HG03097 (cell line): ENCODE results near the gene IGF2BP3.
A peak's percentile ranks its signal among the peaks of the same experiment; 100 is the strongest.

Experiments used
- ATAC-seq: cut with Tn5 transposase; IDR thresholded peaks from one replicate; pipeline ENCODE4 v1.9.1; 2021; ENCODE audit not compliant: unreplicated experiment, low FRiP score

Gene IGF2BP3

GRCh38 chr7:23299770-23300300 is 170.5 kb downstream of the IGF2BP3 start:
- peak; percentile 11 for ATAC-seq

- ATAC-seq, result peak; percentile 98
Observed at GRCh38 chr7:23298885-23299769, 171.2 kb downstream of the IGF2BP3 start, which contains the start of gene MALSU1. TSS of gene MALSU1 (plus strand) at chr7:23299339. CDS start at chr7:23299353, 14 bp downstream.

- ATAC-seq, result no peak
Observed at GRCh38 chr7:23298141-23298881, 172.0 kb downstream of the IGF2BP3 start.

- no peak for ATAC-seq
Observed at GRCh38 chr7:23295401-23295697, 174.9 kb downstream of the IGF2BP3 start.

GRCh38 chr7:23294549-23295400 is 175.5 kb downstream of the IGF2BP3 start:
- ATAC-seq, result no peak

- ATAC-seq, result no peak
Observed at GRCh38 chr7:23293500-23294073, 176.7 kb downstream of the IGF2BP3 start.

- ATAC-seq, result no peak
Observed at GRCh38 chr7:23292623-23293022, 177.7 kb downstream of the IGF2BP3 start.

GRCh38 chr7:23291957-23292560 is 178.2 kb downstream of the IGF2BP3 start:
- ATAC-seq, result no peak

GRCh38 chr7:23290993-23291392 is 179.3 kb downstream of the IGF2BP3 start:
- no peak for ATAC-seq

GRCh38 chr7:23287612-23288011 is 182.7 kb downstream of the IGF2BP3 start:
- ATAC-seq, result no peak

- no peak for ATAC-seq
Observed at GRCh38 chr7:23285657-23286646, 184.3 kb downstream of the IGF2BP3 start.

GRCh38 chr7:23284871-23285270 is 185.4 kb downstream of the IGF2BP3 start:
- no peak for ATAC-seq

GRCh38 chr7:23283086-23283485 is 187.2 kb downstream of the IGF2BP3 start:
- no peak for ATAC-seq

- ATAC-seq, result no peak
Observed at GRCh38 chr7:23279819-23280525, 190.3 kb downstream of the IGF2BP3 start.

GRCh38 chr7:23277359-23277989 is 192.8 kb downstream of the IGF2BP3 start:
- no peak for ATAC-seq

- no peak for ATAC-seq
Observed at GRCh38 chr7:23276947-23277346, 193.3 kb downstream of the IGF2BP3 start.

GRCh38 chr7:23276376-23276775 is 193.9 kb downstream of the IGF2BP3 start:
- no peak for ATAC-seq

GRCh38 chr7:23275912-23276311 is 194.4 kb downstream of the IGF2BP3 start:
- ATAC-seq, result no peak
